ENCODE results near the gene TECR. TPM values are rescaled to one million over a fixed set of nuclear protein-coding genes. Genes with fewer than 3 reads are reported as not detected.

TECR gene
- total RNA-seq, 4 donors from 2014 or later = 75.5 to 126 (median 99.0) TPM

DNA sequence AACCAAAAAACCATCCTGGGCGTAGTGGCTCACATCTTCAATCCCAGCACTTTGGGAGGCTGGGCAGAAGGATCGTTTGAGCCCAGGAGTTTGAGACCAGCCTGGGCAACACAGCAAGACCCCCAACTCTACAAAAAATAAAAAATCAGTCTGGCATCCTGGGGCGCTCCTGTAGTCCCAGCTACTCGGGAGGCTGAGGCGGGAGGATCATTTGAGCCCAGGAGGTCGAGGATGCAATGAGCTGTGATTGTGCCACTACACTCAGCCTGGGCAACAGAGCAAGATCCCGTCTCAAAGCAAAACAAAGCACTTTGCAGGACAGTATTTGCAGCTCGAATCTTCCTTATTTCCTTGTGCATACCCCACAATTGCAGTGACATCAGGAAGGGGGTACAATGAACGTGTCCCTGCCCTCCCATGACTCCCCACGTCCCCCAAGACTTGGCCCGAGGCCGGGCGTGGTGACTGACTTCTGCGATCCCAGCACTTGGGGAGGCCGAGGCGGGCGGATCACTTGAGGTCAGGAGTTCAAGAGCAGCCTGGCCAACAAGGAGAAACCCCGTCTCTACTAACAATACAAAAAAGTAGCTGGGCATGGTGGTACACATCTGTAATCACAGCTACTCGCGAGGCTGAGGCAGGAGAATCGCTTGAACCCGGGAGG lies 41.6 kb downstream of the TECR start:
- no peak for DNase-seq
- peaks cover 0 to 3% of the 10 kb centered on the region in 2 donors for H3K36me3 ChIP-seq
- no peak for TF ChIP-seq POLR2A (IDR thresholded peaks at IDR 0.05)
- TF ChIP-seq, protein P1, sequence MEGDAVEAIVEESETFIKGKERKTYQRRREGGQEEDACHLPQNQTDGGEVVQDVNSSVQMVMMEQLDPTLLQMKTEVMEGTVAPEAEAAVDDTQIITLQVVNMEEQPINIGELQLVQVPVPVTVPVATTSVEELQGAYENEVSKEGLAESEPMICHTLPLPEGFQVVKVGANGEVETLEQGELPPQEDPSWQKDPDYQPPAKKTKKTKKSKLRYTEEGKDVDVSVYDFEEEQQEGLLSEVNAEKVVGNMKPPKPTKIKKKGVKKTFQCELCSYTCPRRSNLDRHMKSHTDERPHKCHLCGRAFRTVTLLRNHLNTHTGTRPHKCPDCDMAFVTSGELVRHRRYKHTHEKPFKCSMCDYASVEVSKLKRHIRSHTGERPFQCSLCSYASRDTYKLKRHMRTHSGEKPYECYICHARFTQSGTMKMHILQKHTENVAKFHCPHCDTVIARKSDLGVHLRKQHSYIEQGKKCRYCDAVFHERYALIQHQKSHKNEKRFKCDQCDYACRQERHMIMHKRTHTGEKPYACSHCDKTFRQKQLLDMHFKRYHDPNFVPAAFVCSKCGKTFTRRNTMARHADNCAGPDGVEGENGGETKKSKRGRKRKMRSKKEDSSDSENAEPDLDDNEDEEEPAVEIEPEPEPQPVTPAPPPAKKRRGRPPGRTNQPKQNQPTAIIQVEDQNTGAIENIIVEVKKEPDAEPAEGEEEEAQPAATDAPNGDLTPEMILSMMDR (IDR thresholded peaks at IDR 0.05) = no peak
- H3K27me3 ChIP-seq = no peaks in the 10 kb centered on the region
- H3K4me1 ChIP-seq = peaks cover 16 to 19% of the 10 kb centered on the region in 2 donors
- WGBS, 2 donors = 41 to 49% methylated on average over 22 of the region's 22 CpGs
- H3K27ac ChIP-seq = peak overlapping the region in 1 of 3 donors; percentile 69
- intact Hi-C loops (cut with DNase I) = loop anchor here (10.0 kb wide), 1 partner anchor 314 kb away; the partner anchor contains the start of gene OR7A17
- peak overlapping the region; percentile 78 to 93 (median 84) for H3K4me3 ChIP-seq (replicated peaks in 1 of 3)
- H3K9me3 ChIP-seq = no peaks in the 10 kb centered on the region

GRCh38 chr19:14571695-14572490 lies 42.5 kb downstream of the TECR start, which contains the start of gene NDUFB7:
Gene NDUFB7, minus strand, starts transcription at chr19:14572066. Its CDS starts 66 bp downstream, at chr19:14572000.
- peak; percentile 91 to 92 for DNase-seq
- TF ChIP-seq POLR2A (IDR thresholded peaks at IDR 0.05) = peak in 1 of 2 donors; percentile 57
- TF ChIP-seq, protein P1 (IDR thresholded peaks at IDR 0.05) = peak; percentile 33 to 92 (median 64)
- H3K9me3 ChIP-seq = no peaks in the 10 kb centered on the region
- 5 to 8% methylated on average over 13 to 19 of the region's 40 CpGs for WGBS, 2 donors
- intact Hi-C loops (cut with DNase I) = loop anchor here (10.0 kb wide), 1 partner anchor 313 kb away; the partner anchor contains the start of gene OR7A17
- H3K36me3 ChIP-seq = no peaks in the 10 kb centered on the region
- peak within 1 kb of the TSS; percentile 78 to 93 (median 84) for H3K4me3 ChIP-seq (replicated peaks in 1 of 3)
- no peaks in the 10 kb centered on the region for H3K27me3 ChIP-seq
- H3K27ac ChIP-seq = peak within 1 kb of the TSS; percentile 60 to 69 (median 63)
- H3K4me1 ChIP-seq = peaks cover 16 to 19% of the 10 kb centered on the region in 2 donors

GRCh38 chr19:14575428-14575980 lies 46.1 kb downstream of the TECR start:
- no peaks in the 10 kb centered on the region for H3K36me3 ChIP-seq
- H3K4me1 ChIP-seq = peaks cover 8 to 10% of the 10 kb centered on the region in 2 donors
- TF ChIP-seq, protein P1 (IDR thresholded peaks at IDR 0.05) = no peak
- TF ChIP-seq POLR2A (IDR thresholded peaks at IDR 0.05) = no peak
- no peaks in the 10 kb centered on the region for H3K27me3 ChIP-seq
- no peaks in the 10 kb centered on the region for H3K9me3 ChIP-seq
- intact Hi-C loops (cut with DNase I) = loop anchor here (10.0 kb wide), 1 partner anchor 309 kb away; the partner anchor contains the start of gene OR7A17
- DNase-seq = no peak
- no peak overlapping the region for H3K27ac ChIP-seq
- H3K4me3 ChIP-seq (replicated peaks in 1 of 3) = no peak overlapping the region
- WGBS, 2 donors = 80 to 89% methylated on average over 6 of the region's 6 CpGs

- TF ChIP-seq, protein P1 (IDR thresholded peaks at IDR 0.05) = no peak
- no peak for TF ChIP-seq POLR2A (IDR thresholded peaks at IDR 0.05)
- 83 to 87% methylated on average over 8 of the region's 8 CpGs for WGBS, 2 donors
Observed at GRCh38 chr19:14576363-14576762, 47.0 kb downstream of the TECR start.

More at GRCh38 chr19:14576363-14576762, 47.0 kb downstream of the TECR start:
- Histone ChIP-seq H3K27ac (no peak overlapping the region), H3K9me3 (no peaks in the 10 kb centered on the region), H3K4me1 (peaks cover 0 to 1% of the 10 kb centered on the region in 2 donors), H3K4me3 (replicated peaks in 1 of 3) (no peak overlapping the region), H3K27me3 (no peaks in the 10 kb centered on the region), H3K36me3 (no peaks in the 10 kb centered on the region)
- intact Hi-C loops (cut with DNase I) = loop anchor here (10.0 kb wide), 1 partner anchor 308 kb away; the partner anchor contains the start of gene OR7A17
- no peak for DNase-seq

Measured in thyroid gland (tissue), 4 donors.